GM12878 (cell line): ENCODE measurements around the gene PCARE. TPM values are rescaled to one million over a fixed set of nuclear protein-coding genes. Genes with fewer than 3 reads are reported as not detected.

ENCODE experiments used
- ATAC-seq: fragments of 200-7000 bp; cut with Tn5 transposase; 3 replicates; pipeline ENCODE4 v1.9.1; 2020; ENCODE audit warnings: mild to moderate bottlenecking, moderate library complexity
- BruUV-seq: library from RNA; stranded (reverse); fragments of 400-500 nt; replicated peaks from 2 replicates; lab custom pipeline; 2021; lab: Mats Ljungman, UMichigan
- CTCF ChIA-PET: fragments of 300-600 bp; sonication (Branson Sonifier 250); formaldehyde crosslinking; extraction: SDS; loops from one replicate; lab custom pipeline; 2021; ENCODE audit warnings: inconsistent platforms; lab: Yijun Ruan, JAX
- POLR2A ChIA-PET: fragments of 350-600 bp; formaldehyde crosslinking; extraction: SDS; loops from one replicate; lab custom pipeline; 2021; ENCODE audit warnings: inconsistent platforms; lab: Charles Lee
- RAD21 ChIA-PET: fragments of 300-600 bp; sonication (Branson Sonifier 250); formaldehyde crosslinking; loops from one replicate; lab custom pipeline; 2023; ENCODE audit warnings: antibody characterized with exemption; ENCODE audit not compliant: unreplicated experiment; lab: Charles Lee
- SMC1A ChIA-PET: fragments of 300-600 bp; sonication (Branson Sonifier 250); formaldehyde crosslinking; loops from one replicate; lab custom pipeline; 2023; ENCODE audit not compliant: unreplicated experiment, uncharacterized antibody; lab: Charles Lee
- DNase-seq: peaks from one replicate; pipeline ENCODE4 v3.0.0-alpha.2; 2011; ENCODE audit warnings: low read depth, low spot score
- FAIRE-seq: peaks from 3 replicates; lab custom pipeline; 2011; peaks lifted over from hg19 to GRCh38; lab: Jason Lieb, UNC
- H2AFZ ChIP-seq: 2 replicates; pipeline ENCODE4 v1.6.0; 2011; ENCODE audit warnings: low read depth, low read length, control low read depth; ENCODE audit not compliant: control insufficient read depth
- H3K27ac ChIP-seq: 2 replicates; pipeline ENCODE4 v1.5.1; 2011; ENCODE audit warnings: control low read depth; ENCODE audit not compliant: control insufficient read depth, insufficient read depth
- H3K27me3 ChIP-seq, 2 experiments: replicated peaks in 1 of 2; 2 replicates each; pipeline versions ENCODE4 v1.6.0 to v1.6.1; 2011; ENCODE audit warnings: low read length in 1 of 2; ENCODE audit not compliant: control insufficient read depth in 2 of 2, insufficient read depth in 2 of 2
- H3K36me3 ChIP-seq, 2 experiments: 2 replicates each; pipeline ENCODE4 v1.5.1; 2011; ENCODE audit warnings: low read length in 1 of 2; ENCODE audit not compliant: control insufficient read depth in 2 of 2, insufficient read depth in 2 of 2
- H3K4me1 ChIP-seq: 2 replicates; pipeline ENCODE4 v1.6.1; 2011; ENCODE audit warnings: mild to moderate bottlenecking, low read length, moderate library complexity, mixed read lengths; ENCODE audit not compliant: control insufficient read depth, insufficient read depth
- H3K4me2 ChIP-seq: 2 replicates; pipeline ENCODE4 v1.6.0; 2011; ENCODE audit warnings: control low read depth; ENCODE audit not compliant: control insufficient read depth, insufficient read depth
- H3K4me3 ChIP-seq: fragments of 200-600 bp; sonication (generic); 2 replicates; pipeline ENCODE4 v1.5.1; 2016
- H3K79me2 ChIP-seq: 2 replicates; pipeline ENCODE4 v1.6.0; 2011; ENCODE audit warnings: low read length; ENCODE audit not compliant: control insufficient read depth, insufficient read depth
- H3K9ac ChIP-seq: 2 replicates; pipeline ENCODE4 v1.8.0; 2011; ENCODE audit warnings: low read length, control low read depth, mixed read lengths; ENCODE audit not compliant: control insufficient read depth, insufficient read depth
- H3K9me3 ChIP-seq: replicated peaks from 3 replicates; pipeline ENCODE4 v1.5.1; 2011; ENCODE audit warnings: mild to moderate bottlenecking, low read length; ENCODE audit not compliant: control insufficient read depth, insufficient read depth
- H4K20me1 ChIP-seq: 2 replicates; pipeline ENCODE4 v1.6.0; 2011; ENCODE audit not compliant: control insufficient read depth, insufficient read depth
- KLF5 ChIP-seq: fragments of 450-650 bp; IDR thresholded peaks from 2 replicates; pipeline ENCODE4 v1.6.1; 2014; ENCODE audit warnings: mild to moderate bottlenecking; ENCODE audit not compliant: partially characterized antibody
- MYC ChIP-seq: IDR thresholded peaks from 2 replicates; pipeline ENCODE4 v1.6.1; 2011; ENCODE audit warnings: mild to moderate bottlenecking, low read length, moderate library complexity, inconsistent platforms; ENCODE audit not compliant: insufficient read depth, insufficient replicate concordance, insufficient read length, severe bottlenecking
- POU2F2 ChIP-seq: IDR thresholded peaks from 3 replicates; pipeline ENCODE4 v1.6.1; 2011; ENCODE audit warnings: low read depth, mild to moderate bottlenecking, low read length, borderline replicate concordance
- ZNF592 ChIP-seq: fragments of 450-650 bp; IDR thresholded peaks from 2 replicates; pipeline ENCODE4 v1.6.1; 2017; ENCODE audit warnings: mild to moderate bottlenecking, moderate library complexity
- WGBS: methylation state at CpG from one replicate; pipeline ENCODE4 v1.1.6; 2016; ENCODE audit warnings: low lambda C conversion rate; ENCODE audit not compliant: insufficient replicate concordance, insufficient coverage; ENCODE audit errors: missing lambda C conversion rate; 5-methylcytosine and 5-hydroxymethylcytosine counted together
- in situ Hi-C: fragments of 300-500 bp; cut with MboI; formaldehyde crosslinking; loops from 9 replicates; pipeline ENCODE4 v1.14.3; 2018; ENCODE audit warnings: mixed read lengths
- intact Hi-C: fragments of 100-400 bp; cut with micrococcal nuclease; formaldehyde crosslinking; loops from one replicate; pipeline ENCODE4 v1.14.2; 2022; ENCODE audit not compliant: unreplicated experiment
- polyA plus RNA-seq, 11 experiments: library from polyadenylated mRNA; depleted of rRNA in 4 of 11; unstranded in 6 of 11; stranded (reverse) in 5 of 11; fragments of >200 nt; fragmentation: Nextera tagmentation in 4 of 11; fragmentation: Illumina TruSeq in 1 of 11; extraction: Ambion mirVana in 4 of 11; extraction: Trizol in 1 of 11; gene quantifications; 1 replicate in 1 of 11; 2 replicates in 10 of 11; pipeline versions ENCODE4 v1.2.1 to v1.2.3, GENCODE V29; 2011 to 2016; ENCODE audit warnings: inconsistent platforms in 2 of 11, missing spikeins in 2 of 11, low read depth in 1 of 11
- total RNA-seq, 4 experiments: library from RNA; depleted of rRNA in 3 of 4; stranded (reverse); fragments of >200 nt in 3 of 4; fragmentation: Illumina TruSeq in 1 of 4; extraction: Trizol in 1 of 4; gene quantifications; 2 replicates each; pipeline versions ENCODE4 v1.2.1 to v1.2.3, GENCODE V29; 2013 to 2021

Gene PCARE
- total and polyA plus RNA-seq, 10 of the 15 experiments (the other 5 are each of a cell fraction or from before 2014, with no cell fraction given) = 0.04 to 0.08 (median 0.06) TPM; not detected in 5

GRCh38 chr2:29068513-29068912 is 5.8 kb downstream of the PCARE start:
- H3K9ac ChIP-seq = no peak overlapping the region
- SMC1A ChIA-PET = interaction anchor here (0.6 to 1.4 kb wide), 2 partner anchors 15 to 41 kb away, joined by 3 read pairs; no protein-coding TSS in a partner anchor
- H3K9me3 ChIP-seq = no peaks in the 10 kb centered on the region
- H3K4me1 ChIP-seq = no peaks in the 10 kb centered on the region
- no TSS peak for BruUV-seq
- no peaks in the 10 kb centered on the region for H3K27me3 ChIP-seq
- H3K79me2 ChIP-seq = no peaks in the 10 kb centered on the region
- no peak for TF ChIP-seq POU2F2
- no peak for TF ChIP-seq KLF5
- TF ChIP-seq ZNF592 = no peak
- TF ChIP-seq MYC = no peak
- in situ Hi-C loops (no loop called here), intact Hi-C loops (no loop called here)
- no peak overlapping the region for H2AFZ ChIP-seq
- H3K4me2 ChIP-seq = no peak overlapping the region
- POLR2A ChIA-PET = no interaction called here
- RAD21 ChIA-PET = interaction anchor here (0.8 kb wide), 1 partner anchor 62 kb away, joined by 3 read pairs; no protein-coding TSS in a partner anchor
- FAIRE-seq = no peak
- no peaks in the 10 kb centered on the region for H4K20me1 ChIP-seq
- WGBS = 71% methylated on average over 7 of the region's 7 CpGs
- no peak for ATAC-seq
- DNase-seq = no peak
- CTCF ChIA-PET = no interaction called here
- no peak overlapping the region for H3K4me3 ChIP-seq
- H3K36me3 ChIP-seq = no peaks in the 10 kb centered on the region
- H3K27ac ChIP-seq = no peak overlapping the region
